ENCODE data around the gene APIP.

- TF ChIP-seq CTCF (IDR thresholded peaks at IDR 0.05 in 4 of 5, conservative IDR thresholded peaks at IDR 0.05 in 1 of 5) (no peak), POLR2A (IDR thresholded peaks at IDR 0.05) (no peak)
Observed at GRCh38 chr11:34957206-34957605, 41.0 kb upstream of the APIP start.
